Transverse colon (tissue), 4 donors: ENCODE measurements around the gene MACROD1. TPM values are rescaled to one million over a fixed set of nuclear protein-coding genes. Genes with fewer than 3 reads are reported as not detected.

ENCODE experiments used
- DNase-seq: peaks from one replicate; pipeline ENCODE4 v3.0.0-alpha.2; 2019
- H3K27ac ChIP-seq, 4 donors: fragments of 200-600 bp; sonication (generic); 2 replicates each; pipeline ENCODE4 v1.5.1; 2016 to 2018; ENCODE audit warnings: inconsistent platforms in 4 of 4
- H3K27me3 ChIP-seq: fragments of 200-600 bp; sonication (generic); 2 replicates; pipeline ENCODE4 v1.5.1; 2017; ENCODE audit warnings: inconsistent platforms
- H3K36me3 ChIP-seq, 4 donors: fragments of 200-600 bp; sonication (generic); 2 replicates each; pipeline ENCODE4 v1.5.1; 2017 to 2019; ENCODE audit warnings: inconsistent platforms in 4 of 4
- H3K4me1 ChIP-seq, 4 donors: fragments of 200-600 bp; sonication (generic); 2 replicates each; pipeline ENCODE4 v1.5.1; 2017 to 2020; ENCODE audit warnings: inconsistent platforms in 4 of 4
- H3K4me3 ChIP-seq, 4 donors: fragments of 200-600 bp; sonication (generic); 1 replicate in 1 of 4; 2 replicates in 3 of 4; pipeline versions ENCODE4 v1.5.1 to v1.6.1; 2017 to 2019; ENCODE audit warnings: inconsistent platforms in 4 of 4
- H3K9me3 ChIP-seq, 2 donors: fragments of 200-600 bp; sonication (generic); 2 replicates each; pipeline ENCODE4 v1.5.1; 2017 to 2019; ENCODE audit warnings: inconsistent platforms in 2 of 2
- CTCF ChIP-seq, 5 experiments: fragments of 200-600 bp in 3 of 5; fragments of 450-650 bp in 2 of 5; sonication (generic) in 3 of 5; IDR thresholded peaks; 1 replicate in 2 of 5; 2 replicates in 3 of 5; pipeline ENCODE4 v1.5.1; 2016 to 2017; ENCODE audit warnings: antibody characterized with exemption in 5 of 5, inconsistent platforms in 3 of 5, mild to moderate bottlenecking in 2 of 5, moderate library complexity in 1 of 5
- EP300 ChIP-seq: sonication (generic); formaldehyde crosslinking; IDR thresholded peaks from one replicate; pipeline ENCODE4 v1.6.1; 2017; ENCODE audit warnings: antibody characterized with exemption, low read depth
- POLR2A ChIP-seq: fragments of 450-650 bp; IDR thresholded peaks from one replicate; pipeline ENCODE4 v1.6.1; 2016; ENCODE audit warnings: antibody characterized with exemption, mild to moderate bottlenecking, moderate library complexity
- POLR2AphosphoS5 ChIP-seq, 3 donors: sonication (generic); formaldehyde crosslinking; IDR thresholded peaks; one replicate each; pipeline ENCODE4 v1.6.1; 2016; ENCODE audit warnings: antibody characterized with exemption in 3 of 3
- WGBS, 2 donors: methylation state at CpG; one replicate each; pipeline ENCODE4 v1.1.5; 2018; ENCODE audit warnings: low coverage in 1 of 2; 5-methylcytosine and 5-hydroxymethylcytosine counted together
- in situ Hi-C, 4 donors: fragments of 200-750 bp; cut with MboI; loops; one replicate each; pipeline versions ENCODE4 v1.15.0 to v1.15.1; 2017; ENCODE audit warnings: low sequenced_read_pairs in 3 of 4, low pct_ligation_motif_present in 1 of 4, low pct_unique_long_range_greater_than_20kb in 1 of 4
- intact Hi-C: fragments of 100-400 bp; cut with DNase I; formaldehyde crosslinking; loops from one replicate; pipeline ENCODE4 v1.15.1; 2023; ENCODE audit warnings: low total_unique reads
- total RNA-seq, 4 donors: library from RNA; depleted of rRNA; stranded (reverse); fragments of >200 nt; gene quantifications; one replicate each; pipeline ENCODE4 v1.1.0, GENCODE V29; 2016

The MACROD1 gene
- total RNA-seq, 4 donors from 2014 or later, result 42.9 to 50.7 (median 50.1) TPM

- H3K4me3 ChIP-seq, result peak overlapping the region in 2 of 4 donors; percentile 34 to 42
- DNase-seq, result no peak
- TF ChIP-seq POLR2AphosphoS5 (IDR thresholded peaks at IDR 0.05), result no peak
- TF ChIP-seq EP300, result no peak
- no peak for TF ChIP-seq POLR2A
- TF ChIP-seq CTCF (IDR thresholded peaks at IDR 0.05), result no peak
- 29% methylated on average over 22 of the region's 23 CpGs; no CpG with 5 or more reads in 1 of the 2 donors for WGBS, 2 donors
- peaks cover 50% of the 10 kb centered on the region for H3K27me3 ChIP-seq
- no peaks in the 10 kb centered on the region for H3K36me3 ChIP-seq
- peak overlapping the region; percentile 11 to 72 (median 47) for H3K27ac ChIP-seq
- in situ Hi-C loops, result no loop called here
- H3K9me3 ChIP-seq, result no peaks in the 10 kb centered on the region
- intact Hi-C loops, result loop anchor here (5.0 kb wide), 1 partner anchor 110 kb away; no protein-coding TSS in a partner anchor
- peaks cover 0 to 21% (median 15%) of the 10 kb centered on the region in 4 donors for H3K4me1 ChIP-seq
Measured at GRCh38 chr11:64037027-64037634, 128.8 kb downstream of the MACROD1 start.

GRCh38 chr11:64036087-64037026 is 129.6 kb downstream of the MACROD1 start:
- peak overlapping the region; percentile 12 to 42 (median 34) for H3K4me3 ChIP-seq
- no peak for DNase-seq
- in situ Hi-C loops, result no loop called here
- WGBS, 2 donors, result 4% methylated on average over 45 of the region's 85 CpGs; no CpG with 5 or more reads in 1 of the 2 donors
- H3K36me3 ChIP-seq, result no peaks in the 10 kb centered on the region
- H3K9me3 ChIP-seq, result no peaks in the 10 kb centered on the region
- H3K4me1 ChIP-seq, result peaks cover 0 to 21% (median 15%) of the 10 kb centered on the region in 4 donors
- H3K27ac ChIP-seq, result peak overlapping the region; percentile 11 to 72 (median 47)
- intact Hi-C loops, result loop anchor here (5.0 kb wide), 1 partner anchor 111 kb away; no protein-coding TSS in a partner anchor
- no peak for TF ChIP-seq EP300
- TF ChIP-seq POLR2A, result no peak
- TF ChIP-seq POLR2AphosphoS5 (IDR thresholded peaks at IDR 0.05), result no peak
- TF ChIP-seq CTCF (IDR thresholded peaks at IDR 0.05), result no peak
- peaks cover 50% of the 10 kb centered on the region for H3K27me3 ChIP-seq

DNA sequence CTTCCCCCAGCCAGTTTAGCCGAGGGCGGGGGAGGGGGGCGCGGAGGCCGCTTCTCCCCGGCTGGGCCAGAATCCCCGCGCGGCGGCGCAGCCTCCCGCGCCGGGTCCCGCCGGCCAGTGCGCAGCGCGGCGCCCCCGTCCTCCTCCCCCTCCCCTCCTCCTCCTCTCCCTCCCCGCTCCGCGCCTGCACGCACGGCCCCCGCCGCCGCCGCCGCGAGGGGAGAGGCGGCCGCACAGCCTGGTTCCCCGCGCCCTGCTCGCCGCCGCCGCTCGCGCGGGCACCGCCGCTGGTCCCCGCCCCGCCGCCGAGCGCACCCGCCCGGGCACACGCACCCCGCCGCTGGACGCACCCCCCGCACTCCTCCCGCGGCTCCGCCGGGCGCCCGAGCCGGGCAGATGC is 130.3 kb downstream of the MACROD1 start, which contains the start of gene FLRT1:
TSS of gene FLRT1 (plus strand) at position 356 of the 400 bp plus-strand sequence. CDS start 80,337 bp downstream, outside the sequence.
- no CpG with 5 or more reads among the region's 64 CpGs for WGBS, 2 donors
- H3K4me3 ChIP-seq, result peak within 1 kb of the TSS; percentile 12 to 42 (median 34)
- no peak for DNase-seq
- intact Hi-C loops (loop anchor here (5.0 kb wide), 1 partner anchor 112 kb away; no protein-coding TSS in a partner anchor), in situ Hi-C loops (no loop called here)
- H3K27ac ChIP-seq, result peak within 1 kb of the TSS; percentile 11 to 72 (median 47)
- no peak for TF ChIP-seq CTCF (IDR thresholded peaks at IDR 0.05)
- TF ChIP-seq POLR2A, result no peak
- H3K27me3 ChIP-seq, result peaks cover 50% of the 10 kb centered on the region
- peaks cover 0 to 20% (median 14%) of the 10 kb centered on the region in 4 donors for H3K4me1 ChIP-seq
- H3K36me3 ChIP-seq, result no peaks in the 10 kb centered on the region
- no peaks in the 10 kb centered on the region for H3K9me3 ChIP-seq

DNA sequence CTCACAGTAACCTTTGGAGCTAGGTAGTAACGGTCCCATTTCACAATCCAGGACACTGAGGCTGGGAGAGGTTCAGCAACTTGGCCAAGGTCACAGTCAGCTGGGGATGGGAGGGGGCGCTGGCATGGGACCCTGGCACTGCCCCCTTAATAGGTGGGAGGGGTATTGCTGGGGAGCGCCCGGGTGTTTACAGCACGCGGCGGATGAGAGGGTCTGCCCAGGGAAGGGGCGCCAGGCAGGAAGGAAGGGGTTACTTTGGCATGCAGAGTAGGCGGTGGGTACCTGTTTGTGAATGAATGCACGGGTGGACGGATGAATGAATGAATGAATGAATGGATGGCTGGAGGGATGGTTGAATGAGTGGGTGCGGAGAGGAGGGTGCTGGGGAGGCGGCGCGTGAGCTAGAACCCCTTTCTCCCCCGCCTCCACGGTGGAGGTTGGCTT is 130.8 kb downstream of the MACROD1 start:
- in situ Hi-C loops (no loop called here), intact Hi-C loops (loop anchor here (5.0 kb wide), 1 partner anchor 112 kb away; no protein-coding TSS in a partner anchor)
- H3K27ac ChIP-seq, result no peak overlapping the region
- H3K27me3 ChIP-seq, result peaks cover 50% of the 10 kb centered on the region
- DNase-seq, result no peak
- TF ChIP-seq CTCF (IDR thresholded peaks at IDR 0.05) (no peak), POLR2A (no peak), POLR2AphosphoS5 (IDR thresholded peaks at IDR 0.05) (no peak), EP300 (no peak)
- H3K36me3 ChIP-seq, result no peaks in the 10 kb centered on the region
- 10% methylated on average over 16 of the region's 17 CpGs; no CpG with 5 or more reads in 1 of the 2 donors for WGBS, 2 donors
- H3K9me3 ChIP-seq, result no peaks in the 10 kb centered on the region
- H3K4me1 ChIP-seq, result peaks cover 0 to 20% (median 14%) of the 10 kb centered on the region in 4 donors
- peak overlapping the region in 2 of 4 donors; percentile 18 to 35 for H3K4me3 ChIP-seq
